Fibroblast of skin of back (primary cell): Measurements from ENCODE around the gene CPEB1.
"Not testable (repeated sequence)": the region's sequence is repeated elsewhere in the genome, so short reads cannot be mapped to it uniquely, and the experiment has no call there.

Source experiments
- DNase-seq: peaks from one replicate; pipeline ENCODE4 v3.0.0-alpha.2; 2013

Gene CPEB1

DNA sequence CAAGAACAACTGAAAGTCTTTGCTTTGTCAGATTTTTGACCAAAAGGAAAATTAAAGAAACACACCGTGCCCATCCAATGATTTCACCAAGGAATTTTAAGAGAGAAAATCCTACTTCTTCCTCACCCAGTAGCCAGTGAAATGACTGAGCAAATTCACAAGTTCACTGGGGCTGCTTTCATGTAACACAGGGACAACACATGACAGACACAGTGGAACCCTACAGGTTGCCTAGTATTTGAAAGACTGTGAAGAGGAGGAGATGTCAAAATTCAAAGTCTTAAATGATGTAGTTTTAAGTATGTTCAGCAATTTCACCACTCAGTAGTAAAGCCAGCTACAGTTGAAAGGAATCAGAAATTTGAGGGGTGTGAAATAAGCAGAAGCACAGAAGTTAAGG, 140.1 kb downstream of the CPEB1 start:
- DNase-seq = not testable (repeated sequence)

DNA sequence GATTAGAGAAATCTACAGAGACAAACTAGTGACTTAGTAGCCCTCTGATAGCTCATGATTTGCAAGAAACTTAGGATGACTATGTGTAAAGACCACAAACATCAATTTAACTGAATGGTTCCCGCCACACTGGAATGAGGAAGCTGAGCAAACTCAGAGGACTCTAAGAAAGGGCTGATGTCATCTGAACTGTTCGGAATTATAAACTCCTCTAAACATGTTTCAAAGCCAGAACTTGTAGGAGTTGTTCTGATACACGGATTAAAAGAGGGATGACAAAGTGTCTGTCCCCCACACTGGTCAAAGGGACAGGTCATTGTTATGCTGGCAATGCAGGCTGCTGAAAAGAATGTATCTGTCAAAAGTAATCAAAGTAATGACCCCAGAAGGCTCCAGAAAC, 141.3 kb downstream of the CPEB1 start:
- DNase-seq = not testable (repeated sequence)

DNA sequence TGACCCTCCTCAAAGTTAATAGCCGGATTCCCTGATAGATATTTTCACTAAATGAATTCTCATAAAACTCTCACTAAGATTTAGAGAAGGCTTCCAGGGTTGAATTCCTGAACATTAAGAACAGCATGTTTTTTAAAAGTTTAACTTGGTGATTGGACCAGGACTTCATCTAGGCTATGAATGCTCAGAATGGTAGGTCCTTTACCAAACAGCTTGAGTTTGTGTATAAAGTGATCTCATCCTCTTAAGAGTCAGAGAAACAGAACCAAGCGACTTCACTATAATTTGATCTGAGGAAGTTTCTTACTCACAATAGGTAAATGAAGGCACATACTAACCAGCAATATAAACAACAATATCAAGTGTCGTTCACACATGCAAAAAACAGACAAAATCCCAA, 143.1 kb downstream of the CPEB1 start:
- DNase-seq = not testable (repeated sequence)

DNA sequence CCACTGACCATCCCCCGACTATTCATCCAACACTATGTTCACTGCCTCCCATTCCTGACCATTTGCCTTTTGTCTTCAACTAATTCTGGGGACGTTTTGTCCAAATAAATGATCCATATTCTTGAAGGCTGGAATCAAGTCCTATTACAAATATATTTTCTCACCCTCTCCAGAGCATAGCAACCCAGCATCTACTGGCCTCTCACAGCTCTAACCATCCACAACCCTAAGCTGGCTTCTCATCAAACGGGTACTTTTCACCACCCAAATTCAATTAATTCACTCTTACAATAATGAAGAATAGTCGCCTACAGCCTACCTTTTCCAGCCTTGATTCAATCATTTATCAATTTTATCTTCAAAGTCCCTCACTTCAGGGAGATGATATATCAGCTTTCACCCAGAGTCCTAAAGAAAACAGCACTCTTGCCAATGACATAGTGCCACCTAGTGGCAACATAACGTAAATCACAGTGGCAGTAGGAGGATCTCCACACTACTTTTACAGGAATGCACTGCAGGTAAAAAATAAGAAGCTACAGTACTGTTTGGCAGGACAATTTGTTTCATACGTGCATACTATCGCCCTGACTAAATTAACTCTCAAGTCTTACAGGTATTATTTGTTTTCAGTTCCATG, 144.3 kb downstream of the CPEB1 start:
- not testable (repeated sequence) for DNase-seq

DNA sequence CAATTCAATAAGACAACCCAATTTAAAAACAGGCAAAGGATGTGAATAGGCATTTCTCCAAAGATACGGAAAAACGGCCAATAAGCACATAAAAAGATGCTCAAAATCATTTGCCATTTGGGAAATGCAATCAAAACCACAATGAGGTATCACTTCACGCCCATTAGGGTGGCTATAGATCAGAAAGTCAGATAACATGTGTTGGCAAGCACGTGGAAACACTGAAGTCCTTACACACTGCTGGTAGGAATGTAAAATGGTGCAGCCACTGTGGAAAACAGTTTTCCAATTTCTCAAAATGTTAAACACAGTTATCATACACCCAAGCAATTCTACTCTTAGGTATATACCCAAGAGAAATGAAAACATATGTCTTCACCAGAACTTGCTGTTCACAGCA, 146.4 kb downstream of the CPEB1 start:
- not testable (repeated sequence) for DNase-seq

DNA sequence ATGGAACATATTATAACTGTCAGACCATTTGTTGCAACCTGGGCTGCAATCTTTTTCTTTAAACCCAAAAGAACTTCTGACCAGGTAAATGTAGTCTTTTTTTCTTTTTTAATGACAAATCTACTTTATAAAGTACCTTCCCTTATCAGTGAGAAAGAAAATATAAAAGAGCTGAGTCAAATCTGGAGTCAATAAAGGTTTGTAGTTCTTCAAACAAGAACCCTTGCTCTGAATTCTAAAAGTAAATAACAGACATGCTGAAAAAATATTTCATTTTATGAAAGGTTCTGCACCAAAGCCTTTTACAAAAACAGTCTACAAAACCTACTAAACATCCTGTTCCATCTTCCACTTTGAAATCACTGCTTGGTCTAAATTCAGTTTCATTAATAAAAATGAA, 149.2 kb downstream of the CPEB1 start:
- not testable (repeated sequence) for DNase-seq
